ENCODE data around the gene P2RY8.

DNA sequence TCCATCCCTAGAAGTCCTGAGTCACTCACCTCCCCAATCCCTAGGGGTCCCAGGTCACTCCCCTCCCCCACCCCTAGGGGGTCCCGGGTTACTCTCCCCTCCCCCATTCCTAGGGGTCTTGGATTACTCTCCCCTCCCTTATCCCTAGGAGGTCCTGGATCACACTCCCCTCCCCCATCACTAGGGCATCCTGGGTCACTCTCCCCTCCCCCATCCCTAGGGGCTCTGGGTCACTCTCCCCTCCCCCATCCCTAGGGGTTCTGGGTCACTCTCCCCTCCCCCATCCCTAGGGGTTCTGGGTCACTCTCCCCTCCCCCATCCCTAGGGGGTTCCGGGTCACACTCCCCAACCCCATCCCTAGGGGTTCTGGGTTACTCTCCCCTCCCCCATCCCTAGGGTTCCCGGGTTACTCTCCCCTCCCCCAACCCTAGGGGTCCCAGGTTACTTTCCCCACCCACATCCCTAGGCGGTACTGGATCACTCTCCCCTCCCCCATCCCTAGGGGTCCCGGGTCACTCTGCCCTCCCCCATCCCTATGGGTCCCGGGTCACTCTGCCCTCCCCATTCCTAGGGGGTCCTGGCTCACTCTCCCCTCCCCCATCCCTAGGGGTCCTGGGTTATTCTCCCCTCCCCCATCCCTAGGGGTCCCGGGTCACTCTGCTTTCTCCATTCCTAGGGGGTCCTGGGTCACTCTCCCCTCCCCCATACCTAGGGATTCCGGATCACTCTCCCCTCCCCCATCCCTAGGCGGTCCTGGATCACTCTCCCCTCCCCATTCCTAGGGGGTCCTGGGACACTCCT, 86.4 kb downstream of the P2RY8 start:
- TF ChIP-seq POLR2AphosphoS5 (IDR thresholded peaks at IDR 0.05; ENCODE audit: low read depth, low read length) (no peak), SIN3A (IDR thresholded peaks at IDR 0.05; ENCODE audit: borderline replicate concordance, insufficient read depth, low read length) (no peak), TAF1 (IDR thresholded peaks at IDR 0.05; ENCODE audit: borderline replicate concordance, insufficient read depth, low read length) (no peak)
- TF ChIP-seq, protein P1, sequence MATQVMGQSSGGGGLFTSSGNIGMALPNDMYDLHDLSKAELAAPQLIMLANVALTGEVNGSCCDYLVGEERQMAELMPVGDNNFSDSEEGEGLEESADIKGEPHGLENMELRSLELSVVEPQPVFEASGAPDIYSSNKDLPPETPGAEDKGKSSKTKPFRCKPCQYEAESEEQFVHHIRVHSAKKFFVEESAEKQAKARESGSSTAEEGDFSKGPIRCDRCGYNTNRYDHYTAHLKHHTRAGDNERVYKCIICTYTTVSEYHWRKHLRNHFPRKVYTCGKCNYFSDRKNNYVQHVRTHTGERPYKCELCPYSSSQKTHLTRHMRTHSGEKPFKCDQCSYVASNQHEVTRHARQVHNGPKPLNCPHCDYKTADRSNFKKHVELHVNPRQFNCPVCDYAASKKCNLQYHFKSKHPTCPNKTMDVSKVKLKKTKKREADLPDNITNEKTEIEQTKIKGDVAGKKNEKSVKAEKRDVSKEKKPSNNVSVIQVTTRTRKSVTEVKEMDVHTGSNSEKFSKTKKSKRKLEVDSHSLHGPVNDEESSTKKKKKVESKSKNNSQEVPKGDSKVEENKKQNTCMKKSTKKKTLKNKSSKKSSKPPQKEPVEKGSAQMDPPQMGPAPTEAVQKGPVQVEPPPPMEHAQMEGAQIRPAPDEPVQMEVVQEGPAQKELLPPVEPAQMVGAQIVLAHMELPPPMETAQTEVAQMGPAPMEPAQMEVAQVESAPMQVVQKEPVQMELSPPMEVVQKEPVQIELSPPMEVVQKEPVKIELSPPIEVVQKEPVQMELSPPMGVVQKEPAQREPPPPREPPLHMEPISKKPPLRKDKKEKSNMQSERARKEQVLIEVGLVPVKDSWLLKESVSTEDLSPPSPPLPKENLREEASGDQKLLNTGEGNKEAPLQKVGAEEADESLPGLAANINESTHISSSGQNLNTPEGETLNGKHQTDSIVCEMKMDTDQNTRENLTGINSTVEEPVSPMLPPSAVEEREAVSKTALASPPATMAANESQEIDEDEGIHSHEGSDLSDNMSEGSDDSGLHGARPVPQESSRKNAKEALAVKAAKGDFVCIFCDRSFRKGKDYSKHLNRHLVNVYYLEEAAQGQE (IDR thresholded peaks at IDR 0.05; ENCODE audit: insufficient read depth in 1 of 2, low read depth in 2 of 2, low read length in 2 of 2), result no peak
